GM19023 (cell line): ENCODE measurements around the gene HDAC9.

Experiments
- ATAC-seq: cut with Tn5 transposase; IDR thresholded peaks from one replicate; pipeline ENCODE4 v1.9.1; 2021; ENCODE audit warnings: mild to moderate bottlenecking, moderate library complexity; ENCODE audit not compliant: unreplicated experiment

Gene HDAC9

DNA sequence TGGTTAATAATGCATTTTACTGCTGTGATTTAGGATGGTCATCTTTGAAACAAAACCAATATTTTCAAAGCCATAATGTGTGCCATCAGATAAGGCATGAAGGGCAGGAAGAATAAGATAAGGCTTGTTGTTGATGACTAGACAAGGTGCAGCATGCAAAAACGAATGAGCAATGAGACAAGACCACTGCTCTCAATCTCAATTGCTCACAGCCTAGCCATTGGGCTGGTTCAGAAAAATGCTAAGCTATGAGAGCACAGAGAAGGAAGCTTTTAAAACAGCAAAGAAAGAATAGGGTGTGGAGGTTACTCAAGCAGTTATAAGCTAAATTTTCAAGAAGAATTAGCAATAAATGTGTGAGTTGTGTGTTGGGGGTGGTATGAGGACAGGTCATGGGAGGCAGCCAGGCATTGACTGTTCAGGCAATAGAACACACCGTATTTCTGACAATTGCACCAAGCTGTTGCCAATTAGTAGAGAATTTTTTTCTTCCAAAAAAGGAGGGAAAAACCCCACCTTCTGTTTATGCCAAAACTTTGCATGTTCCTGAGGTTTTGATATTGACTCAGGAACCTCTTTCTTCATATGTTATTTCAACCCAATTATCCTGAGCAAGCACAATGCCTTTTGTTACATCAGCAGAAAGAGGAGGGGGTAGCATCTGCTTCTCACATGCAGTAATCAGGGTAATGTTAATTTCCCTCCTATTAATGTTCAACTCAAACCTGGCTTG lies 276.5 kb downstream of the HDAC9 start:
- no peak for ATAC-seq

DNA sequence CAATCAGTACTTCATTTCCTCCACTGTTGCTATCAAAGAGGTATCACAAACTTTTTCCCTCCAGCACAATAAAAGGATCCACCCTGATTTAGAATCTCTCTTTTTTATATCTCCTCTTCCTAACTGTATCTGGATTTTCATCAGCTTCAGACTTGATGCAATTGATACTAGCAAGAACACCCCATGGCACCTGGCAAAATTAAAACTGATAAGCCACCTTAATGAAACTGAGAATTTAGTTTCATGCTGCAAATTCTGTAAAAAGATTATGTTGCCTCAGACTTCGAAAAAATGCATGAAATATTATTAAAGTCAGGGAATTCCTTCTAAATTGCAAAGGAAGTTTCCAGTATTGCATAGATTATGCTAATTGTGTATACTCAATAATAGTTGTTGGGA lies 277.0 kb downstream of the HDAC9 start:
- ATAC-seq, result no peak

DNA sequence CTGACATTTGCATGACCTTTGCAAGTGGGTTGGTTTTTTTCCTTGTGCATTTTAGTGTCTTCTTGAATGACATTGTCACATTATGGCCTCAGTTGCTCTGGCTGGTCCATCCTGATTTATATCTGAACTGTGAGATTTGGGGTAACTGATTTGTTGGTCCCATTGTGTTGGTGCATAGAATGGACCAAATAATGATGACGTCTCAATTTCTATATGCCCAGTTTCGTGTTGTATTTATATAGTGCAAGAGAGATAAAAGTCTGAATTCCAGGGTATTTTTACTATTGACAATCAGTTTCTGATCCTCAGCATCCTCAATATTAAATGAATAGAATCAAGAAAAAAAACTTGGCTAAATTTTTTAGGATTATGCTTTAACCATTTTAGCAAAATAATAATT lies 281.8 kb downstream of the HDAC9 start:
- ATAC-seq, result no peak

DNA sequence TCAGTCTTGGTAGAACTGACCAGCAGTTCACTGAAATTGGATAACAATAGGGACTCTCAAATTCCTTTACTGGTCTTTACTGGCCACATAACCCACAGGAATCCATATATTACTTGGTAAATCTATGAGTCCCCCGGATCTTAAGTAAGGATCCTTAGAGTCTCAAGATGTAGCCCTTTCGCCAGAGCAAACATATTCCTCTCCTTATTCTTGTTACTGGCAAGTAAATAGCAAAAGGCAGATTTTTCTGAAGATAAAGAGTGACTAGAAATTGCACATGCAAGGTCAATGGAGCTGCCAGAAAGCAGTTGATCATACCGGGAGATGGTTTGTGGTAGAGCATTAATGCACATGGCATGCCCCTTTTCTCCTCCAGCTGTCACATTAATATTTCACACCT lies 283.0 kb downstream of the HDAC9 start:
- ATAC-seq, result no peak

DNA sequence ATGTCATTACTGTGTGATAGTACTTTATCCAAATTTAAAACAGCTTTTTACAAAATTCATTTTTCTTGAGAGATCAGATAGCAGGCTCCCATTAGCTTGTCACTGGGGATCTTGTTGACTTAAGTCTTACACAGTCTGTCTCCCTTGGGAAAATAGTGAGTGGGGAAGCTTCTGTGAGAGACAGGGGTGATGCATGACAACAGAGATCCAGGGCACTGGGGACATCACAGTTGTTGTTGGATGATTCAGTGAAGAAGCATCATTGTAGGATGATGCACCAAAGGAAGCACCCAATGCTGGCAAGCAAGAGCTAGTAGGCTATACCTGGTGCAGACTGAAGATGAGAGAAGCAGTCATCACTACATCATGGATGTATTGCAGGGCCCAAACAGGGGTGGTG lies 284.7 kb downstream of the HDAC9 start:
- ATAC-seq, result no peak

DNA sequence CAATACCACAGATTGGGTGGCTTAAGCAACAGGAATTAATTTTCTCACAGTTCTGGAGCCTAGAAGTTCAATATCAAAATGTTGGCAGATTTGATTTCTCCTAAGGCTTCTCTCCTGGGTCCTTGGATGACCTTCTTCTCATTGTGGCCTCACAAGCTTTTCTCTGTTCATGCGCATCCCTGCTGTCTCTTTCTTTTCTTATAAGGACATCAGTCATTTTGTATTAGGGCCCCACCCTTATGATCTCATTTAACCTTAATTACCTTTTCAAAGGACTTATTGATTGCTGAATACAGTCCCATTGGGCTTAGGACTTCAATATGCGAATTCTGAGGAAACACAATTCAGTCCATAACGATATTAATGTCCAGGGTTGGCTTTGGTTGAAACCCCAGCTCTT lies 285.4 kb downstream of the HDAC9 start:
- ATAC-seq, result no peak

DNA sequence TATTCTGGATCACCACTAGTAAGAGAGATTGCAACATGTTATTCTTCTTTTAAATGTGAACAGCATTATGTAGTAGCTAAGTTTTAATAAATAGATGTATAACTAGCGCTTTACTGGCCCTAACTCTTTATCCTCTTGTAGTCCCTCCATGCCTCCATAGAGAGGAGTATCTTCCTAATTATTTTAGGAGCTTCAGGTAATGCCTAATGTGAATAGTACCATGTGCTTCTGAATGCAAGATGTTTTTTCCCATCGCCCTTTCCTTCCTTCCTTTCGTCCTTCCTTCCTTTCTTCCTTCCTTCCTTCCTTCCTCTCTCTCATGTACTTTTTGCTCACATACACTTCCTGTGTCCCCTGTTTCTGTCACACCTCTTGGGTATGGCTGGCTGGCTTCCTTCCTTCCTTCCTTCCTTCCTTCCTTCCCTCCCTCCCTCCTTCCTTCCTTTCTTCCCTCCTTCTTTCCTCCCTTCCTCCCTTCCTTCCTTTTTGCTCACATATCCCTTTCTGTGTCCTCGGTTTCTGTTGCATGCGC lies 290.7 kb downstream of the HDAC9 start:
- ATAC-seq, result no peak

DNA sequence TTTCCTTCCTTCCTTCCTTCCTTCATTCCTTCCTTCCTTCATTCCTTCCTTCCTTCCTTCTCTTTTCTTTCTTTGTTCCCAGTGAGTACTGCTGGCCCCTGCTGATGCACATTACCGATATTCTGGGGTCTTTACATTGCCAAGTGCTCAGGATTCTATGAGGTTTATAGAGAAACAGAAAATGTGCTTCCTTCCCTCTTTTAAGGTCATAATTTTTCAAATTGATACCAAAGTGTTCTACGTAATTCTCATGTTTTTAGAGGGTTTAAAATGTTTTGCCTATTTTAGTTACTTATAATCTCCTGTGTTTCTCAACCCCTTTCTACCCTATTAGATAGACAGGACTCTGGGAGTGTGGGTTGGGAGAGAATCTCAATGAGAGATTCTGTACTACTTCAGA lies 291.2 kb downstream of the HDAC9 start:
- no peak for ATAC-seq

DNA sequence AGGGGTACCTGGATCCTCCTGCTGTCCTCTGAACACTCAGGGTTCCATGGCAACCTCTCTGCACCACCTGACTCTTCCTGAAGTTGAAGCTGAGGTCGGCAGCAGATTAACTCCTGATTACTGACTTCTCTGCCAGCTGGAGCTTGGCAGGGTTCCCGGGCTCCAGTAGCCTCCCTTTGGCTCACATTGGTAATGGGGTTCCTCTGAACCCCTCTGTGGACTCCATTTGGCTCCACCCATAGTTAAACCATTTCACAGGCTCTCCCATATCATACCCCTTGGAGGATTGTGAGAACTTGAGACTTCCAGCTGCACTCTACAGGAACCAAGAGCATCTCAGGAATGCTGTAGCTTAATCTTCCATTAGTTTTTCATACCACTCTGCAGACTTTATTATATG lies 292.5 kb downstream of the HDAC9 start:
- no peak for ATAC-seq

DNA sequence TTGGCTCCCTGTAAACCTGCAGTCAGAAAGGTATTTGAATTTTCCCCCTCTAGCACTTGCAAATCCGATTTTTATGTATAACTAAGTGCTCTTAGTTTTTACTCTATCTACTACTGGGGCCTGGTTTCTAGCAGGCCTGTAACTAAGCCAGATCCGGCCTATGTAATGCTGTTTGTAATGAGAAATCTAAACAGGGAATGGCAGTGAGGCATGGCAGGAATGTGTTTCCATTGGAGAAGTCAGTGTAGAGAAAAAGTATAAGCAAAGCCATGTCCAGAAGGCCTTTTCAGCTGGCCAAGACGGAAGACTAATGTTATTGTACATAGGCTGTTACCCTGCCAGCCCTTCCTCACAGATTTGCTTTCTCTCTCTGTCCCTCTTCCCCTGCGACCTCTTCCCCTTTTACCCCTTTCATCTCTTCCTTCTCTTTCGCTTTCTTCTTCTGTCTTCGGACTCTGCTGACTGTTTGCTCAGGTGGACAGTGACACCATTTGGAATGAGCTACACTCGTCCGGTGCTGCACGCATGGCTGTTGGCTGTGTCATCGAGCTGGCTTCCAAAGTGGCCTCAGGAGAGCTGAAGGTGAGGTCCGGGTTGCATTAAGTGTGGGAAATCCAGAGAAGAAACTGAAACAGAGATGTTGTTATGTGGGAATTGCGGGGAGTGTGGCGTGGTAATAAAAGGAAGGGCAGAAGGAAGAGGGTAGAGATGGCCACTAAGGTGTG lies 297.5 kb downstream of the HDAC9 start:
- no peak for ATAC-seq

DNA sequence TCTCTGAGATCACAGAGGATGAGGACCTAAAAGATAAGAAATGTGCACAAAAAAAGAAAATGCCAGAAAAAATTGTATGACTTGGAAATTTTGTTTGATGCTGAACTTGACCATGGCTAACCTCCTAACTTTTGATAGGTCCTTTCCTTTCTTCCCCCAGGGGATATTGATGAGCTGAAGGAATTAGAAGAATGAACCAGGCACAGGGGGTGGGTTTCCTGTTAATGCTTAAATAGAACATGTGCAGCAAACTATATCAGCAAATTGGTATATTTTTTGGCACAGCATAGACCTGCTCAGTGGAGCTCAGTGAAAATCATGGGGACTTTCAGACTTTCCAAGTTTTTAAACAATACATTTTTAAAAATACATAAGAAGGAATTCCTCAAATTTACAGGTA lies 300.7 kb downstream of the HDAC9 start:
- no peak for ATAC-seq

DNA sequence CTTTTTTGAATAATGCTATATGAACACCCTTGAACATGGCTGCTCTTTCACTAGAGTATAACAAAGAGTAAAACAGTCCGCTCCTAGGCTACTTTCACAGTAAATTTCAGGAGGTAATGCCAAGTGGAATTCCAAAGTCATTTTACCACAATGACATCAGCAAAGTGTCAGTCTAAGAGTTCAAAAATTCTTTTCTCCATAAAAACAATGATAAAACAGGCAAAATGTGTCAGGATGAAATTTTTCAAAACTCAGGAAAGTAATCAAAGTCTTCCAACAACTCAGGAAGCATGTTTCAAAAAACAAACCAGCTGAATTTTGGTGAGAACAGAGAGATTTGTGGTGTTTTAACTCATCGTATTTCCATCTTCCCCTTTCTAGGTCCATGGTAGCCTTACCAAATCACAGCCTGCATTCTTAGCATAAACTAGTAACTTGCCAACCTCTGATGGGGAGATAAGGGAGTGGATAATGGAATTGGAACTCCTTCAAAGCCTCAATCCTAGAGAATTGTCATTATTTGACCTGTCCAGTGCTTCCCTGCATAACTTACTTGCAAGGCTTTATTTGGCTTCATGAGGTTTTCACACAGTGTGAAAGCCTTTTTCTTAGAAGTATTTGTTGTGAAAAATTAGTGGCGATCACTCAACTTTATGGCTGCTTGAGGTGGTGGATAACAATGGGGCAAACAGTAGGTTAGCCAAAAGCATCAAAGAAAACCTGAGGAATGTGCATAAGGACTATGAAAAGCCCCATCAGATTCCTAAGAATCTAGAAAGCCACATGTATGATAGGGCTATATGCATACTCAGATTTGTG lies 302.7 kb downstream of the HDAC9 start:
- no peak for ATAC-seq

DNA sequence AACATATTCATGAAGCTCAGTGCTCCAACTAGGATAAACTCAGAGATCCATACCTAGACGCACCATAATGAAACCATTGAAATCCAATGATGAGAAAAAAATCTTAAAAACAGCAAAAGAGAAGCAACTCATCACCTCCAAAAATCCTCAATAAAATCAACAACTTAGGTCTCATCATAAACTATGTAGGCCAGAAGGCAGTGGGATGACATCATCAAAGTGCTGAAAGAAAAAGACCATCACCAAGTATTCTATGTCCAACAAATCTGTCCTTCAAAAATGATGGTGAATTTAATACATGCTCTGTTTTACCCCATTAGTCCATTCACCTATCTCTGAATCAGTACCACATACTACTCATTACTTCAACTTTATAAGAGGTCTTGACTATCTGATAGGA lies 304.4 kb downstream of the HDAC9 start:
- no peak for ATAC-seq

DNA sequence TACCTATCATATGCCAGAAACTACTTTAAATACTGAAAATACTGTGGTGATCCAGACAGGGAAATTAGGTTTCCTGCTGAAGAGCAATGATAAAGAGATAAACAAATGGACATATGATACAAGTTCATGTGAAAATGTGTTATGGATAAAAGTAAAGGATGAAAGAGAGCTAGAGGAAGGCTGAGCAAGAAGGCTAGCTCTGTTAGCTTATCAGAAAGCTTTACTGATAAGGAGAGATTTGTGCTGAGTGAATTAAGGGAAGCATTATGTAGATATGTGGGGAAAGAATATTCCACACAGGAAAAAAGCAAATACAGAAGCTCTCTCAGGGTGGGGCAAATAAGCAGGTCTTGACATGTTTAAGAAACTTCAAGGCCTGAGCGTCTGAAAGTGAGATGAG lies 308.4 kb downstream of the HDAC9 start:
- no peak for ATAC-seq

DNA sequence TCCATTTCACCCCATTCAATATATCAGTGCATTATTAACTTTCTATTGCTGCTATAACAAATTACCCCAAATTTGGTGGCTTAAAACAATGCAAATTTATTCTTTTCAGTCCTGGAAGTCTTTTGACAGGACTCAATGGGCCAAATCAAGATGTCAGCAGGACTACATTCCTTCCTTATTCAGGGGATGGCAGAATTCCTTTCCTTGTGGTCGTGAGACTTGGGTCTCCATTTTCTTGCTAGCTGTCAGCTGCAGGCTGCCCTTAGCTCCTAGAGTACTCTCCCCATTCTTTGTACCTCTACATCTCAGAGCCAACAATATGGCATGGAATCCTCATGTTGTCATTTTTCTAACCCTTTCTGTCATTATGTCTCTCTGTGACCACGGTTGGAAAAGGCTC lies 310.6 kb downstream of the HDAC9 start:
- no peak for ATAC-seq

DNA sequence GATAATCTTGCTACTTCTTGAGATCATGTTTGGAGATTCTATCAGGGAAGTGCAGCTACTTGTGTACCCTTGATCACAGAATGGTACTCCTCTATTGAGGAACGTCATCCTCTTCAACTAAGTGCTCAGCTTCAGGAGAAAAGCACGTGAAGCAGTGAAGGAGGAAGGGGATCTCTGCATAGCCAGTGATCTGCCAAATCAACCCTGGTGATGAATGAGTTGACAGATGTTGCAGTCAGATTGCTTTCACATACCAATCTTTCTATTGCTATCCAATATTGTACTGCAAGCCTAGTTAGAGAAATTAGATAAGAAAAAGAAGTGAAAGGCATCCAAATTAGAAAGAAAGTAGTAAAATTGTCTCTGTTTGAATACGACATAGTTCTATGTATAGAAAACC lies 312.5 kb downstream of the HDAC9 start:
- no peak for ATAC-seq

DNA sequence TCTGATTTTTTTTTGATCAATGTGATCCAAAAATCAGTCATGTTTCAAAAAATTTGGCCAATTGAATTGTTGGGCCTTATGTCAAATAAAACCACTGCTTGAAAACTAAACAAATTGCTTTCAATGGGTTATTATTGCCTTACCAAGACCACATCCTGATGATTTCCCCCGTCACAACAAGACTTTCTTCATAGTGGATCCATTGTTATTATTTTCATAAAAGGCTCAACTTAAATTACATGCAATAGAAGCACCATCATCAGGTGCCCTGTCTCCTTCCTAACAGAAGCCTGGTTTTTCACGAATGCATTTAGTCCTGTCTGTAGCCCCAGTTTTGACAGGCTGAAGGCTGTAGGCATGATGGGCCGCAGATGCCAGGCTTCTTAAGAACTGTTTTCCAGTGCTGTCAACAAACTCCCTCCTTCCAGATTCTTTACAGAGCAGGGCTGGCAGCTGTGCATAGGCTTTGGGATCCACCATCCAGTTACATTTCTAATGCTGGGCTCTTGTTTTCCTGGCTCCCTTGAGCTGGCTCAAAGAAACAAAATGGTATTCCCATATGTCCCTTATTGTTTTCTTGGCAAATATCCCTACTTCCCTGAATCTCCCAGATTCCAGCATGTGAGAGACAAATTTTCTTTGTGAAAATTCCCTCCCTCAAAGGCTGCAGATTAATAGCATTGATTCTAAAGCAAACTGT lies 319.9 kb downstream of the HDAC9 start:
- ATAC-seq, result no peak

DNA sequence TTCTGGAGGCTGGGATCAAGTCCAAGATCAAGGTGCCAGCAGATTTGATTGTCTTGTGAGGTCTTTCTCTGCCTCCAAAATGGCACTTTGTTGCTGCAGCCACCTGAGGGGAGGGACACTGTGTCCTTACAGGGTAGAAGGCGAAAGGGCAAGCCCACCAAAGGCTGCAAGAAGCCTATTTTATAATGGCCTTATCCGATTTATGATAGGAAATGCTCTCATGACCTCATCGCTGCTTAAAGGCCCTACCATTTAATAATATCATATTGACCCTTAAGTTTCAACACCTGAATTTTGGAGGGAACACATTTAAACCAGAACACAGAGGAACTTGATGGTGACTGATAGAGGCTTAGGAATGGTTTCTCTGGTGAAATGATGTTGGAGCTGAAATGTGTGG lies 325.4 kb downstream of the HDAC9 start:
- ATAC-seq, result no peak

DNA sequence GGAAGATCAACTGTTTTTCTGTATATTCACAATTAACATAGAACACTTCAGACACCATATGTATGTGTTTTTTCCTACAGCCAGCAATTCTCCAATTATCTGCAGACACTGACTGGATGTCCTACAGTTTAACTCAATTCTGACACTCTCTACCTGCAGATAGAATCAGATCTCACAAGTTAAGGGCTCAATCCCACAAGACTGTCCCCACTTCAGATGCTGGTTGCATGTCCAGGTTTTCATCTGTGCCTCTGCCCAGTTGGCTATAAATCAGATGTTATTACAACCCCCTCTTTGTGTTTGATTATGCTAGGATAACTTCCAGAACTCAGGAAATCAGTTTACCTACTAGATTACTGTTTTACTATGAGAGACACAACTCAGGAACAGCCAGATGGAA lies 326.0 kb downstream of the HDAC9 start:
- no peak for ATAC-seq

DNA sequence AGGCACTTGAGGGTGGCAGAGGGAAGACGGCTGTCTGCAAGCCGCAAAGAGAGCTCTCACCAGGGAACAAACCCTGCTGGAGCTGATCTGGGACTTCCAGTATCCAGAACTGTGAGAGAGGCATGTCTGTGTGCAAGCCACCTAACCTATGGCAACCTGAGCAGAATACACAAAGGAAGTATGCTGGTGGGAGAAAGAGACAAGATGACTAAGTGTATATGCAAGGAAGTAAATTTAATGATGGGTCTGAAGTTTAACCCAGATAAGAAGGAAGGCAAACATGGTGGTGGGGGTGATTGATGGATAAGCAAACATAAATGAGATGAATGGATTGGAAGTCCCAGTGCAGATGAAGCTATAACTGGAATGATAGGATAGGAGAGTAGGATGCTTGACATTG lies 328.6 kb downstream of the HDAC9 start:
- no peak for ATAC-seq
